BLaER1 (cell line): ENCODE results near the gene TSPYL4.
A peak's percentile ranks its signal among the peaks of the same experiment; 100 is the strongest.

Source experiments
- H3K27ac ChIP-seq: shearing (Covaris generic); formaldehyde crosslinking; 2 replicates; pipeline ENCODE4 v1.8.1; 2022
- H3K27me3 ChIP-seq: shearing (Covaris generic); formaldehyde crosslinking; 2 replicates; pipeline ENCODE4 v1.8.1; 2022
- H3K36me3 ChIP-seq: shearing (Covaris generic); formaldehyde crosslinking; 2 replicates; pipeline ENCODE4 v1.8.1; 2022
- H3K4me1 ChIP-seq: shearing (Covaris generic); formaldehyde crosslinking; 2 replicates; pipeline ENCODE4 v1.8.1; 2022
- H3K4me2 ChIP-seq: shearing (Covaris generic); formaldehyde crosslinking; 2 replicates; pipeline ENCODE4 v1.8.1; 2022
- H3K4me3 ChIP-seq: shearing (Covaris generic); formaldehyde crosslinking; 2 replicates; pipeline ENCODE4 v1.8.1; 2022
- H3K9ac ChIP-seq: shearing (Covaris generic); formaldehyde crosslinking; 2 replicates; pipeline ENCODE4 v1.8.1; 2022
- H3K9me3 ChIP-seq: shearing (Covaris generic); formaldehyde crosslinking; 2 replicates; pipeline ENCODE4 v1.8.1; 2022
- H4K20me1 ChIP-seq: shearing (Covaris generic); formaldehyde crosslinking; 2 replicates; pipeline ENCODE4 v1.8.1; 2022
- Cebpa-rat ChIP-seq: shearing (Covaris generic); IDR thresholded peaks from 2 replicates; pipeline ENCODE4 v1.8.1; 2022

TSPYL4 gene

DNA sequence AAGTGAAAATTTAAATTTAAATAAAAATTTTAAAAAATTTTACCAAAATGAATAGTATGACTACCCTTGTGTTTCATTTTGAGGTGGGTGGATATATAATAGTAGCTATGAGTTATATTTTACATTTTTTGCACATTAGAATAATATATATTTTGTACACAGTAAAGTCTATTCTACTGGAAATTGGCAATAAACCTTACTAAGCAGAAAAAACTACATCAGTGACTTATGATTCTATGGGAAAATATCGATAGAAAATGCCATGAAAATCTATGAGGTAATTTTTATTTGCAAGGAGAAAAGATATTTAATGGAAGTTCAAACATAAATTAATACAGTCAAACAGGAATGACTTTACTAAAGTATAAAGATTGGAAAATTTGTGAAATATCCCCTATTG, 2.8 kb upstream of the TSPYL4 start:
- Histone ChIP-seq H3K27me3 (no peaks in the 10 kb centered on the region), H3K9me3 (peaks cover 7% of the 10 kb centered on the region; the same call in 1 of the 2 replicates), H4K20me1 (no peaks in the 10 kb centered on the region), H3K4me3 (no peak overlapping the region), H3K4me1 (peaks cover 33% of the 10 kb centered on the region), H3K36me3 (peaks cover 36% of the 10 kb centered on the region), H3K9ac (no peak overlapping the region), H3K27ac (no peak overlapping the region), H3K4me2 (no peak overlapping the region)
- no peak for TF ChIP-seq Cebpa-rat

GRCh38 chr6:116255246-116255800, 1.4 kb upstream of the TSPYL4 start:
- peak overlapping the region; percentile 89 for H3K4me3 ChIP-seq
- peak overlapping the region; percentile 97 for H3K4me2 ChIP-seq

GRCh38 chr6:116254297-116255056, 602 bp upstream of the TSPYL4 start:
- Histone ChIP-seq H3K27me3 (no peaks in the 10 kb centered on the region), H3K9me3 (no peaks in the 10 kb centered on the region), H4K20me1 (peaks cover 13% of the 10 kb centered on the region), H3K27ac (peak overlapping the region; percentile 91), H3K4me1 (peaks cover 56% of the 10 kb centered on the region), H3K4me2 (peak overlapping the region; percentile 97), H3K4me3 (peak overlapping the region; percentile 89), H3K9ac (peak overlapping the region; percentile 88), H3K36me3 (peaks cover 20% of the 10 kb centered on the region)
- TF ChIP-seq Cebpa-rat: no peak

More at GRCh38 chr6:116255246-116255800, 1.4 kb upstream of the TSPYL4 start:
- Histone ChIP-seq H3K9me3 (no peaks in the 10 kb centered on the region), H4K20me1 (peaks cover 6% of the 10 kb centered on the region), H3K36me3 (peaks cover 26% of the 10 kb centered on the region), H3K27ac (peak overlapping the region; percentile 91), H3K4me1 (peaks cover 47% of the 10 kb centered on the region), H3K9ac (peak overlapping the region; percentile 88), H3K27me3 (no peaks in the 10 kb centered on the region)
- no peak for TF ChIP-seq Cebpa-rat

GRCh38 chr6:116253188-116253504, 729 bp downstream of the TSPYL4 start:
- Histone ChIP-seq H4K20me1 (peaks cover 18% of the 10 kb centered on the region), H3K36me3 (peaks cover 7% of the 10 kb centered on the region; the same call in 1 of the 2 replicates), H3K27ac (peak overlapping the region; percentile 91), H3K9ac (peak overlapping the region; percentile 88), H3K4me1 (peaks cover 59% of the 10 kb centered on the region), H3K4me3 (peak overlapping the region; percentile 89), H3K27me3 (no peaks in the 10 kb centered on the region), H3K4me2 (peak overlapping the region; percentile 97), H3K9me3 (no peaks in the 10 kb centered on the region)
- TF ChIP-seq Cebpa-rat: no peak

DNA sequence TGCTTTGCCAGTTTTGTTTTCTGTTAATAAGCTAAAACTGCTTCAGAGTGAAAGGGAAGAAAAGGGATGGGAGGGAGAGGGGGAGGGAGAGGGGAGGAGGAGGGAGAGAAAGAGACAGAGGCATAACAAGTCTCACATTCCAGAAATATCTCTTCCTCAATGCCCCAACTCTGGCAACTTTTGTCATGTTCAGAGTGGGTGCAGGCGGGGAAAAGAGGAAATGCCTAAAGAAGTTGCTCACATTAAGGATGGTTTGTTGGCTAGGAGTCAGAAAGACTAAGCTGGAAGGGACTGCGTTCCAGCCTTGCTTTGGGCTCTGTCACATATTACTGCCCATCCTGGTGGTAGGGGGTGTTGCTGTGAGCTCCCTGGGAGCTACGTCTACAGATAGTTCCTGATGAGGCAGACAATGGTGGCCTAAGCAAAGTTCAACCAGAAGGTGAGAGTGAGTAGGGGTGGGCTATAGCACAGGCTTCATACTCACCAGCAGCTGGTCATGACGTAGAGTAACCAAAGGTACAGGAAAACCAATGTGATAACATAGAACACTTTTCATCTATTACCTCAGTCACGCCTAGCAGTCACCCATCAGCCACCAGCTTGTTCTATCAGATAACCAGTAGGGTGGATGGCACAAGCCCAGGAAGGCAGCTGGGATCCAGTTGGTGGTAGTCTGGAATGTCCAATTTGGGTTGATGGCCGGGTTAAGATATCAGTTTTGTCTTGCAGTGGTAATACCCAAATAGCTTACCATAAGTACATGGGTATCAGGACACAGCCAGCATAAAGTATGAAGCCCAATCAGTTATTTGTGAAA, 2.1 kb downstream of the TSPYL4 start:
- H3K27ac ChIP-seq: no peak overlapping the region
- peaks cover 7% of the 10 kb centered on the region; the same call in 1 of the 2 replicates for H3K36me3 ChIP-seq
- H3K4me1 ChIP-seq: peaks cover 59% of the 10 kb centered on the region
- H3K4me2 ChIP-seq: peak overlapping the region; percentile 97
- peaks cover 18% of the 10 kb centered on the region for H4K20me1 ChIP-seq
- H3K4me3 ChIP-seq: peak overlapping the region; percentile 89
- H3K9ac ChIP-seq: peak overlapping the region; percentile 52; the same call in 1 of the 2 replicates
- no peaks in the 10 kb centered on the region for H3K27me3 ChIP-seq
- no peaks in the 10 kb centered on the region for H3K9me3 ChIP-seq
- no peak for TF ChIP-seq Cebpa-rat

- TF ChIP-seq Cebpa-rat: no peak
- Histone ChIP-seq H3K4me1 (peaks cover 42% of the 10 kb centered on the region), H3K9me3 (no peaks in the 10 kb centered on the region), H4K20me1 (peaks cover 18% of the 10 kb centered on the region), H3K9ac (no peak overlapping the region), H3K27ac (no peak overlapping the region), H3K36me3 (peaks cover 7% of the 10 kb centered on the region; the same call in 1 of the 2 replicates), H3K4me2 (no peak overlapping the region), H3K27me3 (no peaks in the 10 kb centered on the region), H3K4me3 (no peak overlapping the region)
Measured at GRCh38 chr6:116248577-116248976, 5.3 kb downstream of the TSPYL4 start.

GRCh38 chr6:116247285-116247684, 6.6 kb downstream of the TSPYL4 start:
- Histone ChIP-seq H3K4me3 (no peak overlapping the region), H3K9ac (no peak overlapping the region), H4K20me1 (peaks cover 18% of the 10 kb centered on the region), H3K9me3 (no peaks in the 10 kb centered on the region), H3K27me3 (no peaks in the 10 kb centered on the region), H3K4me1 (peaks cover 32% of the 10 kb centered on the region), H3K4me2 (no peak overlapping the region), H3K27ac (no peak overlapping the region), H3K36me3 (0 out of 2 replicates have a peak, but pooled peaks cover 7% of the 10 kb centered on the region)
- no peak for TF ChIP-seq Cebpa-rat

- Histone ChIP-seq H3K9ac (no peak overlapping the region), H3K9me3 (no peaks in the 10 kb centered on the region), H3K27me3 (no peaks in the 10 kb centered on the region), H3K36me3 (no peaks in the 10 kb centered on the region), H4K20me1 (peaks cover 18% of the 10 kb centered on the region), H3K4me2 (no peak overlapping the region), H3K4me3 (no peak overlapping the region), H3K4me1 (peaks cover 20% of the 10 kb centered on the region), H3K27ac (no peak overlapping the region)
- no peak for TF ChIP-seq Cebpa-rat
Measured at GRCh38 chr6:116246089-116246488, 7.8 kb downstream of the TSPYL4 start.

DNA sequence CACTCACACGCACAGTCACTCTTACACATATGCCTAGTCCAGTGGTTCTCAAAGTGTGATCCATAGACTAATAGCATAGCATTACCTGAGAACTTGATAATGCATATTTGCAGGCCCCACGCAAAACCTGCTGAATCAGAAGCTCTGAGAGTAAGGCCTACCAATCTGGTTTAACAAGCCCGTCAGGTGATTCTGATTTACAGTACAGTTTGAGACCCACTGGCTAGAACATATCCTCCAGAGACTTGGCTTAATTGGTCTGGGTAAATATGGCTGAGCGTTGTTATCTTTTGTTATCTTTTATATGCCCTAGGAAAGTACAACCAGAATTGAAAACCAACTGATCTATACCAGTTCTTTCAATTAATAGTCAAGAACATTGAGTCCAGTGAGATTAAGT, 9.6 kb downstream of the TSPYL4 start:
- H3K9ac ChIP-seq: no peak overlapping the region
- 0 out of 2 replicates have a peak, but pooled peaks cover under 1% of the 10 kb centered on the region for H3K36me3 ChIP-seq
- no peaks in the 10 kb centered on the region for H3K9me3 ChIP-seq
- H3K4me2 ChIP-seq: no peak overlapping the region
- H4K20me1 ChIP-seq: 0 out of 2 replicates have a peak, but pooled peaks cover 4% of the 10 kb centered on the region
- H3K27ac ChIP-seq: no peak overlapping the region
- H3K4me3 ChIP-seq: no peak overlapping the region
- TF ChIP-seq Cebpa-rat: no peak
- H3K27me3 ChIP-seq: no peaks in the 10 kb centered on the region
- 0 out of 2 replicates have a peak, but pooled peaks cover 2% of the 10 kb centered on the region for H3K4me1 ChIP-seq
